RWPE2 (cell line): Measurements from ENCODE around the gene OR51A4.

ENCODE experiments used
- ATAC-seq: fragments of 200-7000 bp; cut with Tn5 transposase; 3 replicates; pipeline ENCODE4 v1.9.1; 2021; ENCODE audit warnings: low read depth
- DNase-seq: peaks from one replicate; pipeline ENCODE4 v3.0.0-alpha.2; 2020; ENCODE audit warnings: low spot score
- H3K27ac ChIP-seq: fragments of 450-650 bp; 2 replicates; pipeline ENCODE4 v1.5.1; 2017; ENCODE audit warnings: mild to moderate bottlenecking; ENCODE audit not compliant: poor library complexity, severe bottlenecking
- H3K27me3 ChIP-seq: fragments of 250-450 bp; sonication (Bioruptor Pico); 2 replicates; pipeline ENCODE4 v1.5.1; 2021; ENCODE audit warnings: mild to moderate bottlenecking, moderate library complexity; ENCODE audit not compliant: insufficient read depth, poor library complexity, severe bottlenecking
- H3K36me3 ChIP-seq: fragments of 250-450 bp; sonication (Bioruptor Pico); 2 replicates; pipeline ENCODE4 v1.5.1; 2020; ENCODE audit warnings: low read depth, mild to moderate bottlenecking, moderate library complexity
- H3K4me1 ChIP-seq: fragments of 250-450 bp; sonication (Bioruptor Pico); 2 replicates; pipeline ENCODE4 v1.5.1; 2021; ENCODE audit warnings: mild to moderate bottlenecking, moderate library complexity; ENCODE audit not compliant: insufficient read depth, poor library complexity, severe bottlenecking
- H3K4me3 ChIP-seq: fragments of 250-450 bp; sonication (Bioruptor Pico); 2 replicates; pipeline ENCODE4 v1.5.1; 2021; ENCODE audit warnings: mild to moderate bottlenecking, moderate library complexity; ENCODE audit not compliant: severe bottlenecking
- H3K9me3 ChIP-seq: fragments of 250-450 bp; sonication (Bioruptor Pico); 2 replicates; pipeline ENCODE4 v1.5.1; 2021; ENCODE audit warnings: mild to moderate bottlenecking, moderate library complexity; ENCODE audit not compliant: severe bottlenecking
- CTCF ChIP-seq: fragments of 450-650 bp; IDR thresholded peaks from one replicate; pipeline ENCODE4 v1.5.1; 2017; ENCODE audit warnings: mild to moderate bottlenecking, moderate library complexity; ENCODE audit not compliant: poor library complexity, severe bottlenecking

The OR51A4 gene

GRCh38 chr11:4921796-4922195 lies 25.6 kb downstream of the OR51A4 start:
- Histone ChIP-seq H3K4me1 (no peaks in the 10 kb centered on the region), H3K27ac (no peak overlapping the region), H3K9me3 (no peaks in the 10 kb centered on the region), H3K4me3 (no peak overlapping the region), H3K36me3 (no peaks in the 10 kb centered on the region), H3K27me3 (no peaks in the 10 kb centered on the region)
- no peak for TF ChIP-seq CTCF
- DNase-seq (no peak), ATAC-seq (no peak)

GRCh38 chr11:4919250-4919649 lies 28.2 kb downstream of the OR51A4 start, which contains the start of gene OR51G2:
TSS of gene OR51G2 (minus strand) at chr11:4919350. CDS start at chr11:4915663, 3,687 bp downstream.
- Histone ChIP-seq H3K36me3 (no peaks in the 10 kb centered on the region), H3K4me3 (no peak within 1 kb of the TSS), H3K27me3 (no peaks in the 10 kb centered on the region), H3K9me3 (no peaks in the 10 kb centered on the region), H3K4me1 (no peaks in the 10 kb centered on the region), H3K27ac (no peak within 1 kb of the TSS)
- ATAC-seq (no peak), DNase-seq (no peak)
- no peak for TF ChIP-seq CTCF

GRCh38 chr11:4916581-4916980 lies 30.8 kb downstream of the OR51A4 start:
- Histone ChIP-seq H3K27me3 (no peaks in the 10 kb centered on the region), H3K9me3 (no peaks in the 10 kb centered on the region), H3K27ac (no peak overlapping the region), H3K36me3 (no peaks in the 10 kb centered on the region), H3K4me3 (no peak overlapping the region), H3K4me1 (no peaks in the 10 kb centered on the region)
- DNase-seq (no peak), ATAC-seq (no peak)
- no peak for TF ChIP-seq CTCF

GRCh38 chr11:4903484-4903883 lies 43.9 kb downstream of the OR51A4 start, which contains the start of gene OR51A7:
TSS of gene OR51A7 (plus strand) at chr11:4903783. CDS start at chr11:4907370, 3,587 bp downstream.
- Histone ChIP-seq H3K36me3 (no peaks in the 10 kb centered on the region), H3K27ac (no peak within 1 kb of the TSS), H3K27me3 (no peaks in the 10 kb centered on the region), H3K4me3 (no peak within 1 kb of the TSS), H3K9me3 (no peaks in the 10 kb centered on the region), H3K4me1 (no peaks in the 10 kb centered on the region)
- TF ChIP-seq CTCF: no peak
- no peak for DNase-seq
- no peak for ATAC-seq
